Neutrophil (primary cell): Measurements from ENCODE around the gene ADAMTS4.

Source experiments
- H3K27ac ChIP-seq: fragments of 200-600 bp; sonication (generic); 2 replicates; pipeline ENCODE4 v1.5.1; 2016; ENCODE audit warnings: mild to moderate bottlenecking, moderate library complexity
- H3K27me3 ChIP-seq: fragments of 200-600 bp; sonication (generic); 2 replicates; pipeline ENCODE4 v1.6.0; 2016; ENCODE audit warnings: mild to moderate bottlenecking
- H3K36me3 ChIP-seq: fragments of 200-600 bp; sonication (generic); 2 replicates; pipeline ENCODE4 v1.5.1; 2017
- H3K4me1 ChIP-seq, 2 experiments: fragments of 200-600 bp in 1 of 2; sonication (generic) in 1 of 2; 1 replicate in 1 of 2; 2 replicates in 1 of 2; pipeline versions ENCODE4 v1.5.1 to v1.6.1; 2013 to 2016; ENCODE audit warnings: low read depth in 1 of 2, low read length in 1 of 2, mild to moderate bottlenecking in 1 of 2, moderate library complexity in 1 of 2; ENCODE audit not compliant: control insufficient read depth in 1 of 2, insufficient read depth in 1 of 2
- H3K4me3 ChIP-seq, 2 experiments: fragments of 200-600 bp in 1 of 2; sonication (generic) in 1 of 2; 1 replicate in 1 of 2; 2 replicates in 1 of 2; pipeline ENCODE4 v1.5.1; 2013 to 2016; ENCODE audit warnings: low read depth in 1 of 2, low read length in 1 of 2, mild to moderate bottlenecking in 1 of 2, moderate library complexity in 1 of 2
- H3K9me3 ChIP-seq: fragments of 200-600 bp; sonication (generic); 2 replicates; pipeline ENCODE4 v1.5.1; 2016
- TF ChIP-seq, protein P1 (sequence below): fragments of 200-600 bp; sonication (generic); IDR thresholded peaks from 2 replicates; pipeline ENCODE4 v1.5.1; 2016; ENCODE audit warnings: antibody characterized with exemption

Gene ADAMTS4

DNA sequence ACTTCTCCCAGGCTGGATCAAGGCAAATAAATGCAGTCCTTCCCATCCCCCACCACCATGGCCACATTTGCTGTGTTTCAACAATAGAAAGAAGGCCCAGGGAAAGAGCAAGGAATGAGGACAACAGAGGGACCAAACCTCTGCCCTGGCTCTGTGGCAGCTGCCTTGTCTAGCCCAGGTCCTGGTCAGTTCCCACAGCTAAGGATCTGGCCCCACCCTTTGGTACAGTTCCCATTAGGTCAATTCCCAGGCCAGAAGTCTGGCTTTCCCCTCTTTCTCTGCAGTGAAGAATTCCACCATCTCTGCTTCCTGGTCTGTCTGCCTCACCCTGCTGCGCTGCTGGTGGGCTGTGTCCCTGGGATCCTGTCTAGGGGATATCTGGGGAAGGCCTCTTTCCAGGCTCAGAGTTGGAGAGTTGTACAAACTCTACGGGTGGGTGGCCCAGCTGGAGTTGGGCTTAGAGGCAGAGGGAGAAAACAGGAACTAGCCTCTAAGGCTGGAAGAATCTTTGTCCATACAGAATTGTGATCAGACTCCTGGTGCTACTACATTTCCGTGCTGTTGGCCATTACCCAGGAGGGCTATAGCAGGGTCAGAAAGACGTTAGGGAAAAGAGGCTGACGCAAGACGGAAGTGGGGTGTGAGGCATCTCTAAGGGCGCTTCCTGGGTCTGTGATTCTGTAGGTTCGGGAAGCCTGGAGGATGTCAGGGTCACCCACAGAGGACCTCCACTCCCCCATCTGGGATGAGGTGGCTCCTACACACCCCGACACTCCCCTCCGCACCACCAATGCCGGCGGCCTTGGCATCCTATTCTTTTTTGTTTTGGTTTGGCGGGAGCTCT, 2.4 kb upstream of the ADAMTS4 start:
- TF ChIP-seq, protein P1, sequence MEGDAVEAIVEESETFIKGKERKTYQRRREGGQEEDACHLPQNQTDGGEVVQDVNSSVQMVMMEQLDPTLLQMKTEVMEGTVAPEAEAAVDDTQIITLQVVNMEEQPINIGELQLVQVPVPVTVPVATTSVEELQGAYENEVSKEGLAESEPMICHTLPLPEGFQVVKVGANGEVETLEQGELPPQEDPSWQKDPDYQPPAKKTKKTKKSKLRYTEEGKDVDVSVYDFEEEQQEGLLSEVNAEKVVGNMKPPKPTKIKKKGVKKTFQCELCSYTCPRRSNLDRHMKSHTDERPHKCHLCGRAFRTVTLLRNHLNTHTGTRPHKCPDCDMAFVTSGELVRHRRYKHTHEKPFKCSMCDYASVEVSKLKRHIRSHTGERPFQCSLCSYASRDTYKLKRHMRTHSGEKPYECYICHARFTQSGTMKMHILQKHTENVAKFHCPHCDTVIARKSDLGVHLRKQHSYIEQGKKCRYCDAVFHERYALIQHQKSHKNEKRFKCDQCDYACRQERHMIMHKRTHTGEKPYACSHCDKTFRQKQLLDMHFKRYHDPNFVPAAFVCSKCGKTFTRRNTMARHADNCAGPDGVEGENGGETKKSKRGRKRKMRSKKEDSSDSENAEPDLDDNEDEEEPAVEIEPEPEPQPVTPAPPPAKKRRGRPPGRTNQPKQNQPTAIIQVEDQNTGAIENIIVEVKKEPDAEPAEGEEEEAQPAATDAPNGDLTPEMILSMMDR: no peak
- H3K36me3 ChIP-seq: peaks cover 8% of the 10 kb centered on the region
- H3K4me1 ChIP-seq: peaks cover 19 to 24% of the 10 kb centered on the region in 2 experiments
- no peaks in the 10 kb centered on the region for H3K27me3 ChIP-seq
- H3K27ac ChIP-seq: peak overlapping the region; percentile 92
- peak overlapping the region; percentile 84 to 86 for H3K4me3 ChIP-seq
- no peaks in the 10 kb centered on the region for H3K9me3 ChIP-seq

DNA sequence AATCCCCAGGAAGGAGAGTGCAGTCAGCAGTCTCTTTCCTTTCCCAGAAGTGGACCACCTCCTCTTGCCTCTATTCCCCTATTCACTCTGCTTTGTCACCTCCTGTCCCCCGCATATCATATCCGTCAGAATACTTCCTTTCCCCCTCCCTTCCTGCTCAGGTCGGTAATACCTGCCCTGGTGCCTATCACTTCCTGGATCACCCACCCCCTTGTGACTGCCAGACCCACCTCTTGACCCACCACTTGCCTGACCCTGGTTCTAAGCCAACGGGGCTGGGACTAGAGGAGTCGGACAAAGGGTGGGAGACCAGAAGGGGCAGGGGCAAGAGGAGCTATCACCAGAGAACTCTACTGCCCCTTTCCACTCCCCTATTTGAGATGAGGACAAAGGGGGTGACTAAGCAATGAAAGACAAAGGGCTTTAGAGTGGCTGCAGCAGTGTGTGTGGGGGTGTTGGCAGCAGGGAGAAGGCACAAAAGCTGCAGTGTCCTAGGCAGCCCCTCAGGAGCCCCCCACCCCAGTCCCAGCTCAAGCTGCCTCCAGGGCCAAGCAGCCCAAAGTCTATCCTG, 1.7 kb upstream of the ADAMTS4 start:
- Histone ChIP-seq H3K36me3 (peaks cover 6% of the 10 kb centered on the region), H3K4me1 (peaks cover 19 to 24% of the 10 kb centered on the region in 2 experiments), H3K27me3 (no peaks in the 10 kb centered on the region), H3K9me3 (no peaks in the 10 kb centered on the region), H3K27ac (peak overlapping the region; percentile 92), H3K4me3 (no peak overlapping the region)
- TF ChIP-seq, protein P1: no peak

DNA sequence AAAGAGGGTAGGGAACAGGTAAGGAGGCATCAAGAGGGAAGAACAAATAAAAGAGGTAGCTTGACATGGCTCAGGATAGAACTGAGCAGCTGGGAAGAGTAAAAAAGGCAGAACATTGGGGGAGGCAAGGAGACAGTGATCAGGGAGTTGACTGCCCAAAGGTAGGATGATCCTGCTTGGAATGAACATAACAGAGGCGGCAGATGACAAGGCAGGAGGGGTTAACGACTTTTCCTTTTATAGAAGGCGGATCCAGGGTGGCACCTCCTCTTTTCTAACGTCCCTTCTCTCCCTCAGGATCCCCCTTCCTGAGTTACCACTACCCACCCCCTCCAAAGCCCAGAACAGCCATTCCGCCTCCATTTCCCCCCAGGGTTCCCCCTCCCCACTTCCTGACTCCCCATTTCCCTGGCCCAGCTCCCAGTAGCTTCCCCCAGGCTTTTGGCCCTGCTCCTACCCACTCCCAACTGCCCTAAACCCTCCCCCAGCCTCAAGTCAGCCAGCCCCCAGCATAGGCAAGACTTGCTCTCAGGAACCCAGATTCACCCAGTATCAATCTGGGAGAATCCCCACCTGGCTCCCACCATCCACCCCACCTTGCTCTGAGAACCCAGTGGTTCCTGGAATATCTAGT, 769 bp upstream of the ADAMTS4 start:
- Histone ChIP-seq H3K36me3 (peaks cover 4% of the 10 kb centered on the region), H3K27ac (no peak overlapping the region), H3K4me1 (peaks cover 19 to 24% of the 10 kb centered on the region in 2 experiments), H3K4me3 (no peak overlapping the region), H3K9me3 (no peaks in the 10 kb centered on the region), H3K27me3 (no peaks in the 10 kb centered on the region)
- TF ChIP-seq, protein P1: no peak

DNA sequence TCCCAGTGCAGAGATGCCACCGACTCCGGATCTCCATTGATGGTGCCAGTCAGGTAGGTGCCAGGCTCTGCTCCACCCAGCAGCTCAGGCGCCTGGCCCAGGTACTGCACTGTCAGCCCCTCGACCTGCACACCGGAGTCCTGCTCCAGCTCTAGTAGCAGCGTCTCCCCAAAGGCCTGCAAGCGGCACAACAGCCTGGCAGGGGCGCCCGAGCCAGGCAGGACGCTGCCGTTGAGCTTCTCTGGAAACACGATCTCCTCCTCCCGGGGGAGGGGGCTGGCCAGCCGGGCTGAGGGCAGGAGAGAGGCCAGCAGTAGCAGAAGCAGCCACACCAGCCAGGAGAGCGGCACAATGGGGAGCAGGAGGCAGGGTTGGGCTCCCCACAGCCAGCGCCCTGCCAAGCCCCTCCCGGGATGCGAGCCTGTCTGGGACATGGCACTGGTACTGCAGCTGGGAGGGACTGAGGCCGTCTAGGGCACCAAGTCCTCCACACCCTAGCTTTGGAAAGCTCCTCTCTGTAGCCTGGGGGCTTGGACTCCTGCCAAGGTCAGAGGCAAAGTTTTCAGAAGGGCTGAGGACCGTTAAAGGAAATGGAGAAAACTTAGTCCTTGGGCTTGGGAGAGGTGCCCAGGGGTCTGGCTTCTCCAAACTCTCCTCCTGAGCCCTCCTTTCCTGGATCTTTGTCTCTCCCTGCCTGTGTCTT, 509 bp downstream of the ADAMTS4 start:
- H3K27me3 ChIP-seq: no peaks in the 10 kb centered on the region
- TF ChIP-seq, protein P1: no peak
- H3K4me3 ChIP-seq: no peak overlapping the region
- no peaks in the 10 kb centered on the region for H3K9me3 ChIP-seq
- peaks cover 19 to 23% of the 10 kb centered on the region in 2 experiments for H3K4me1 ChIP-seq
- no peak overlapping the region for H3K27ac ChIP-seq
- H3K36me3 ChIP-seq: no peaks in the 10 kb centered on the region

DNA sequence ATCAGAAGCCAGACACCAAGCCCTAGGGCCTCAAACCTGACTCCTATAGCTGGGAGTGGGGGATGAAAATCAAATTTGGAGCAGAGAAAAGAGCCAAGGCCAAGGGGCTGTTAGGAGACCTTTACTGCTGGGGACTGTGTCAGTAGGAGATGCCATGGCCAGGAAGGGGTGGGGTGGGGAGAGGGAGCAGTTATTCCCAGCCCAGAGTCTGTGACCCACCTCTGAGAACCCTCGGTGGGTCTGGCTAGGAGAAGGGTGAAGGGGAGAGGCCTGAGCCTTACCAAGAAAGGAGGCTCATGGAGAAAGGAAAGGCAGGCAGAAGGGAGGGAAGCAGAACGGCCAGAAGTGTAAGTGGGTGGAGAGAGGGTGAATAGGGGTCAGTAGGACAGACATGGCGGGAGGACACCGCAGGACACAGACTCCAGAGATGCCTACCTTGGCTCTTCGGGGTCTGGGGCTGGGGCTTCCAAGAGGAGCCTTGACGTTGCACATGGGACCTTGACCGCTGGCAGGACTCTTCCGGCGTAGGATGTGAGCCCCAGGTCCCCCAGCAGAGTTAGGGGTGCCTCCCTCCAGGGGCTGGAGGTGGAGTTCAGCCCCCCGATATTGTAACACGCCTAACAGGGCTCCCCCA, 1.2 kb downstream of the ADAMTS4 start:
- no peak overlapping the region for H3K27ac ChIP-seq
- H3K9me3 ChIP-seq: no peaks in the 10 kb centered on the region
- H3K36me3 ChIP-seq: no peaks in the 10 kb centered on the region
- H3K27me3 ChIP-seq: no peaks in the 10 kb centered on the region
- no peak overlapping the region for H3K4me3 ChIP-seq
- H3K4me1 ChIP-seq: peaks cover 14 to 17% of the 10 kb centered on the region in 2 experiments
- TF ChIP-seq, protein P1: no peak
